Mesothelial cell of epicardium (in vitro differentiated cells): ENCODE results near the gene PHLDB1. TPM values are rescaled to one million over a fixed set of nuclear protein-coding genes. Genes with fewer than 3 reads are reported as not detected.
A peak's percentile ranks its signal among the peaks of the same experiment; 100 is the strongest.
"Not testable (repeated sequence)": the region's sequence is repeated elsewhere in the genome, so short reads cannot be mapped to it uniquely, and the experiment has no call there.

Experiments used
- DNase-seq, 2 experiments: peaks; one replicate each; pipeline ENCODE4 v3.0.0; 2021; ENCODE audit warnings: low spot score in 2 of 2; ENCODE audit not compliant: unreplicated experiment in 2 of 2
- H3K27ac Mint-ChIP-seq: 2 replicates; pipeline ENCODE4 v1.8.0; 2021; ENCODE audit warnings: mixed read lengths
- H3K27me3 Mint-ChIP-seq: 2 replicates; pipeline ENCODE4 v1.8.0; 2021; ENCODE audit warnings: low read depth, mixed read lengths
- H3K36me3 Mint-ChIP-seq: 2 replicates; pipeline ENCODE4 v1.8.0; 2021; ENCODE audit warnings: mixed read lengths
- H3K4me1 Mint-ChIP-seq: 2 replicates; pipeline ENCODE4 v1.8.0; 2021; ENCODE audit warnings: mixed read lengths
- H3K4me3 Mint-ChIP-seq: 2 replicates; pipeline ENCODE4 v1.8.0; 2021; ENCODE audit warnings: mild to moderate bottlenecking, moderate library complexity, mixed read lengths
- H3K9me3 Mint-ChIP-seq: 2 replicates; pipeline ENCODE4 v1.8.0; 2021; ENCODE audit warnings: mixed read lengths
- CTCF ChIP-seq: fragments of 200-600 bp; sonication (generic); IDR thresholded peaks from one replicate; pipeline ENCODE4 v1.5.0; 2021; ENCODE audit warnings: antibody characterized with exemption; ENCODE audit not compliant: unreplicated experiment
- total RNA-seq: library from RNA; stranded (reverse); gene quantifications from 3 replicates; pipeline ENCODE4 v1.2.1, GENCODE V29; 2021

The PHLDB1 gene
- total RNA-seq, 1 donor from 2014 or later: 148 TPM

GRCh38 chr11:118687906-118688305 lies 80.5 kb downstream of the PHLDB1 start:
- Mint-ChIP-seq H3K4me1 (peaks cover 27% of the 10 kb centered on the region), H3K36me3 (no peaks in the 10 kb centered on the region), H3K27ac (no peak overlapping the region), H3K4me3 (no peak overlapping the region), H3K27me3 (peaks cover 1% of the 10 kb centered on the region), H3K9me3 (no peaks in the 10 kb centered on the region)
- no peak for TF ChIP-seq CTCF
- DNase-seq: no peak

GRCh38 chr11:118688339-118688738 lies 80.9 kb downstream of the PHLDB1 start:
- not testable (repeated sequence) for H3K36me3 Mint-ChIP-seq, H3K27ac Mint-ChIP-seq, H3K4me3 Mint-ChIP-seq, DNase-seq, H3K9me3 Mint-ChIP-seq, H3K27me3 Mint-ChIP-seq
- H3K4me1 Mint-ChIP-seq: peaks cover 31% of the 10 kb centered on the region

- no peak for DNase-seq
- no peak for TF ChIP-seq CTCF
- Mint-ChIP-seq H3K27ac (no peak overlapping the region), H3K27me3 (peaks cover 1% of the 10 kb centered on the region), H3K9me3 (no peaks in the 10 kb centered on the region), H3K36me3 (no peaks in the 10 kb centered on the region), H3K4me3 (no peak overlapping the region), H3K4me1 (peaks cover 35% of the 10 kb centered on the region)
Observed at GRCh38 chr11:118688851-118689502, 81.6 kb downstream of the PHLDB1 start.

GRCh38 chr11:118689503-118689851 lies 82.1 kb downstream of the PHLDB1 start:
- Mint-ChIP-seq H3K4me3 (no peak overlapping the region), H3K27me3 (peaks cover 1% of the 10 kb centered on the region), H3K27ac (no peak overlapping the region), H3K9me3 (no peaks in the 10 kb centered on the region), H3K36me3 (no peaks in the 10 kb centered on the region), H3K4me1 (peaks cover 35% of the 10 kb centered on the region)
- no peak for DNase-seq
- no peak for TF ChIP-seq CTCF

GRCh38 chr11:118689852-118690552 lies 82.6 kb downstream of the PHLDB1 start:
- no peaks in the 10 kb centered on the region for H3K9me3 Mint-ChIP-seq
- peaks cover 1% of the 10 kb centered on the region for H3K27me3 Mint-ChIP-seq
- peak overlapping the region; percentile 75 for H3K4me3 Mint-ChIP-seq
- peak; percentile 82 to 89 for DNase-seq
- peaks cover 35% of the 10 kb centered on the region for H3K4me1 Mint-ChIP-seq
- TF ChIP-seq CTCF: peak; percentile 65
- no peaks in the 10 kb centered on the region for H3K36me3 Mint-ChIP-seq
- peak overlapping the region; percentile 85 for H3K27ac Mint-ChIP-seq

GRCh38 chr11:118690553-118691304 lies 83.3 kb downstream of the PHLDB1 start:
- Mint-ChIP-seq H3K9me3 (no peaks in the 10 kb centered on the region), H3K27me3 (peaks cover 1% of the 10 kb centered on the region), H3K36me3 (no peaks in the 10 kb centered on the region), H3K4me1 (peaks cover 35% of the 10 kb centered on the region), H3K4me3 (peak overlapping the region; percentile 75), H3K27ac (peak overlapping the region; percentile 30)
- no peak for TF ChIP-seq CTCF
- DNase-seq: no peak
